K562 (cell line): ENCODE measurements around the gene OR6S1. TPM values are rescaled to one million over a fixed set of nuclear protein-coding genes. Genes with fewer than 3 reads are reported as not detected.
A peak's percentile ranks its signal among the peaks of the same experiment; 100 is the strongest.

Experiments
- BDP1 ChIP-seq: IDR thresholded peaks from 3 replicates; pipeline ENCODE4 v1.6.1; 2011; ENCODE audit not compliant: insufficient read length, insufficient read depth
- BRD4 ChIP-seq: fragments of 200-600 bp; sonication (generic); IDR thresholded peaks from 2 replicates; pipeline ENCODE4 v1.6.1; 2017; ENCODE audit warnings: inconsistent platforms
- CCAR2 ChIP-seq: fragments of 200-400 bp; formaldehyde crosslinking; IDR thresholded peaks from 2 replicates; pipeline ENCODE4 v1.6.1; 2017; ENCODE audit warnings: mild to moderate bottlenecking, low read depth, low read length
- DPF2 ChIP-seq: fragments of 450-650 bp; IDR thresholded peaks from 2 replicates; pipeline ENCODE4 v1.6.1; 2016
- ELF1 ChIP-seq: fragments of 200-800 bp; sonication (Bioruptor generic); IDR thresholded peaks from 2 replicates; pipeline ENCODE4 v1.6.1; 2016; ENCODE audit warnings: missing genetic modification characterization, missing compliant biosample characterization
- ESRRB ChIP-seq: fragments of 250-450 bp; sonication (Bioruptor Pico); IDR thresholded peaks from 2 replicates; pipeline ENCODE4 v1.5.0; 2020; ENCODE audit warnings: mild to moderate bottlenecking, moderate library complexity, borderline replicate concordance
- ETV5 ChIP-seq: sonication (generic); formaldehyde crosslinking; IDR thresholded peaks from 2 replicates; pipeline ENCODE4 v1.4.0; 2020; ENCODE audit warnings: low read depth, mild to moderate bottlenecking, missing genetic modification reagents
- FOXP1 ChIP-seq: sonication (generic); formaldehyde crosslinking; IDR thresholded peaks from 2 replicates; pipeline ENCODE4 v1.8.0; 2022; ENCODE audit warnings: mild to moderate bottlenecking, missing genetic modification reagents
- JUND ChIP-seq, 2 experiments: IDR thresholded peaks; 2 replicates in 1 of 2; 3 replicates in 1 of 2; pipeline ENCODE4 v1.6.1; 2011; ENCODE audit warnings: borderline replicate concordance in 2 of 2, low read depth in 2 of 2, low read length in 2 of 2, improper control_type of control experiment in 1 of 2, missing biosample characterization in 1 of 2, missing genetic modification characterization in 1 of 2, missing genetic modification reagents in 1 of 2
- KDM5B ChIP-seq: fragments of 200-600 bp; sonication (generic); IDR thresholded peaks from 2 replicates; pipeline ENCODE4 v1.6.1; 2012; ENCODE audit warnings: low read depth, mild to moderate bottlenecking, moderate library complexity, low read length, control low read depth, inconsistent platforms; ENCODE audit not compliant: insufficient replicate concordance
- POLR2G ChIP-seq: fragments of 200-400 bp; formaldehyde crosslinking; IDR thresholded peaks from 2 replicates; pipeline ENCODE4 v1.6.1; 2017; ENCODE audit warnings: low read depth, mild to moderate bottlenecking, antibody characterized with exemption, low read length, moderate library complexity
- POLR3A ChIP-seq: IDR thresholded peaks from 2 replicates; pipeline ENCODE4 v1.6.1; 2011; ENCODE audit warnings: borderline replicate concordance, mild to moderate bottlenecking, moderate library complexity; ENCODE audit not compliant: insufficient read length, insufficient read depth; ENCODE audit errors: extremely low read depth
- PURB ChIP-seq: sonication (generic); formaldehyde crosslinking; IDR thresholded peaks from 2 replicates; pipeline ENCODE4 v1.9.0; 2021; ENCODE audit warnings: low read depth, mild to moderate bottlenecking, missing genetic modification reagents
- RAD51 ChIP-seq: fragments of 450-650 bp; IDR thresholded peaks from 2 replicates; pipeline ENCODE4 v1.7.1; 2016; ENCODE audit warnings: low read depth, mild to moderate bottlenecking, borderline replicate concordance
- RBM14 ChIP-seq: fragments of 200-400 bp; formaldehyde crosslinking; IDR thresholded peaks from 2 replicates; pipeline ENCODE4 v1.6.1; 2018; ENCODE audit warnings: low read depth, mild to moderate bottlenecking, low read length, moderate library complexity, borderline replicate concordance; ENCODE audit not compliant: insufficient read depth
- RCOR1 ChIP-seq, 2 experiments: IDR thresholded peaks; 2 replicates each; pipeline ENCODE4 v1.6.1; 2012; ENCODE audit warnings: low read depth in 2 of 2, low read length in 2 of 2, borderline replicate concordance in 1 of 2, improper control_type of control experiment in 1 of 2
- RUNX1 ChIP-seq: sonication (generic); IDR thresholded peaks from 2 replicates; pipeline ENCODE4 v1.6.1; 2016; ENCODE audit warnings: antibody characterized with exemption, low read depth
- SMAD4 ChIP-seq: fragments of 250-450 bp; sonication (Bioruptor Pico); conservative IDR thresholded peaks from 2 replicates; pipeline ENCODE4 v1.8.0; 2021; ENCODE audit warnings: inconsistent platforms, mild to moderate bottlenecking, moderate library complexity
- SMARCB1 ChIP-seq: IDR thresholded peaks from 2 replicates; pipeline ENCODE4 v1.6.1; 2011; ENCODE audit warnings: improper control_type of control experiment, low read depth; ENCODE audit not compliant: insufficient read length
- SNRNP70 ChIP-seq: fragments of 200-400 bp; formaldehyde crosslinking; optimal IDR thresholded peaks from 2 replicates; pipeline ENCODE3; 2017; ENCODE audit warnings: low read depth, low read length
- SRSF3 ChIP-seq: fragments of 200-400 bp; formaldehyde crosslinking; IDR thresholded peaks from 2 replicates; pipeline ENCODE4 v1.6.1; 2016; ENCODE audit warnings: mild to moderate bottlenecking, low read length, moderate library complexity; ENCODE audit not compliant: insufficient read depth
- STAG1 ChIP-seq: sonication (generic); formaldehyde crosslinking; IDR thresholded peaks from 2 replicates; pipeline ENCODE4 v1.5.0; 2020; ENCODE audit warnings: missing genetic modification reagents, borderline replicate concordance
- TCF3 ChIP-seq: sonication (generic); formaldehyde crosslinking; IDR thresholded peaks from 2 replicates; pipeline ENCODE4 v1.4.0; 2020; ENCODE audit warnings: mild to moderate bottlenecking, missing genetic modification reagents
- TEAD2 ChIP-seq: fragments of 450-650 bp; IDR thresholded peaks from 2 replicates; pipeline ENCODE4 v1.6.1; 2016; ENCODE audit warnings: missing genetic modification characterization, control low read depth, missing compliant biosample characterization
- TEAD4 ChIP-seq, 2 experiments: sonication (generic) in 1 of 2; formaldehyde crosslinking in 1 of 2; IDR thresholded peaks; 2 replicates each; pipeline versions ENCODE4 v1.6.1 to v1.8.0; 2012 to 2022; ENCODE audit warnings: borderline replicate concordance in 1 of 2, inconsistent platforms in 1 of 2, low read length in 1 of 2, mild to moderate bottlenecking in 1 of 2, missing genetic modification reagents in 1 of 2
- ZBED1 ChIP-seq: IDR thresholded peaks from 2 replicates; pipeline ENCODE4 v1.6.1; 2014
- ZNF217 ChIP-seq: sonication (generic); formaldehyde crosslinking; IDR thresholded peaks from 2 replicates; pipeline ENCODE4 v1.8.0; 2022; ENCODE audit warnings: mild to moderate bottlenecking, missing genetic modification reagents
- ZNF253 ChIP-seq: fragments of 250-450 bp; sonication (Bioruptor Pico); conservative IDR thresholded peaks from 2 replicates; pipeline ENCODE4 v1.6.1; 2021; ENCODE audit warnings: mild to moderate bottlenecking
- ZNF57 ChIP-seq: fragments of 450-650 bp; formaldehyde crosslinking; IDR thresholded peaks from 2 replicates; pipeline ENCODE4 v1.4.0; 2020; ENCODE audit warnings: mild to moderate bottlenecking, moderate library complexity
- ZNF696 ChIP-seq: fragments of 250-450 bp; sonication (Bioruptor Pico); conservative IDR thresholded peaks from 2 replicates; pipeline ENCODE4 v1.4.0; 2020; ENCODE audit warnings: mild to moderate bottlenecking, moderate library complexity
- ZNF764 ChIP-seq: fragments of 250-450 bp; sonication (Bioruptor Pico); IDR thresholded peaks from 2 replicates; pipeline ENCODE4 v1.4.0; 2020; ENCODE audit warnings: low read depth, mild to moderate bottlenecking, moderate library complexity
- ZNF778 ChIP-seq: fragments of 450-650 bp; formaldehyde crosslinking; IDR thresholded peaks from 2 replicates; pipeline ENCODE4 v1.4.0; 2020; ENCODE audit warnings: mild to moderate bottlenecking, moderate library complexity
- polyA plus RNA-seq, 8 experiments: library from polyadenylated mRNA; depleted of rRNA in 4 of 8; stranded (reverse) in 5 of 8; unstranded in 3 of 8; fragments of >200 nt; fragmentation: Nextera tagmentation in 2 of 8; fragmentation: Illumina TruSeq in 1 of 8; extraction: Ambion mirVana in 2 of 8; extraction: Trizol in 1 of 8; gene quantifications; 2 replicates each; pipeline versions ENCODE4 v1.2.1 to v1.2.3, GENCODE V29; 2011 to 2014; ENCODE audit warnings: inconsistent platforms in 1 of 8, missing spikeins in 1 of 8
- total RNA-seq, 7 experiments: library from RNA; depleted of rRNA in 6 of 7; stranded (reverse); fragments of >200 nt in 6 of 7; fragmentation: Illumina TruSeq in 2 of 7; extraction: Trizol in 2 of 7; gene quantifications; 2 replicates each; pipeline versions ENCODE4 v1.2.1 to v1.2.3, GENCODE V29; 2011 to 2021; ENCODE audit warnings: low replicate concordance in 1 of 7

Gene OR6S1
- total and polyA plus RNA-seq, 9 of the 15 experiments (the other 6 are each of a cell fraction or from before 2014, with no cell fraction given): not detected

DNA sequence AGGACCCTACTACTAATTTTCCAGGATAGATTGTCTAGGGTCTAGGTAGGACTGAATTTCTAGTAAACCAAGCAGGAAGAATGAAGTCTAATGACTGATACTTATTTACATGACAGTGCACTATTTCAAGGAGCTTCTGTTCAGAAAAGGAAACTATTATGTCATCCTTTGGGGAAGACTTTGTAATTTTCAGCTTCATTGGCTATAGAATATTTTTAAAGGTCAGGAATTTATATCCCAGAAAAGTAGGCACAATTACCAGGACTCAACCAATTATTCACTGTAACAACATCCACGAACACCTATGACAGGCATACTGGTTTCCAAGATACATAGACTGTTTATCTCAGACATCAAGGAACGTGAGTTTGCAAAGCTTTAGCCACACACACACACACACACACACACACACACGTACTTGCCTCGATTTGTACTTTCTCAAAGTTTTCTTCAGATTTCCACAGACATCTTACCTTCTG lies 23.2 kb downstream of the OR6S1 start (continued):
- TF ChIP-seq SNRNP70: no peak
- no peak for TF ChIP-seq RCOR1 (IDR thresholded peaks at IDR 0.05; ENCODE audit: borderline replicate concordance in 1 of 2, low read depth in 2 of 2, low read length in 2 of 2)
- TF ChIP-seq RUNX1: no peak
- TF ChIP-seq TEAD4 (IDR thresholded peaks at IDR 0.05; ENCODE audit: low read length): no peak
- TF ChIP-seq TEAD4 (CRISPR knock-in tag; IDR thresholded peaks at IDR 0.05; ENCODE audit: borderline replicate concordance): no peak
- TF ChIP-seq ZNF57 (CRISPR knock-in tag): no peak
- no peak for TF ChIP-seq ZNF696 (CRISPR knock-in tag)
- no peak for TF ChIP-seq ESRRB (CRISPR knock-in tag)
- TF ChIP-seq STAG1 (CRISPR knock-in tag): no peak
- TF ChIP-seq TEAD2 (tag): no peak
- no peak for TF ChIP-seq ETV5 (CRISPR knock-in tag)
- no peak for TF ChIP-seq RBM14
- no peak for TF ChIP-seq TCF3 (CRISPR knock-in tag)
- no peak for TF ChIP-seq PURB (CRISPR knock-in tag)
- no peak for TF ChIP-seq BDP1
- no peak for TF ChIP-seq SMAD4 (CRISPR knock-in tag)
- TF ChIP-seq DPF2: peak; percentile 81
- no peak for TF ChIP-seq CCAR2
- no peak for TF ChIP-seq POLR3A
- no peak for TF ChIP-seq ZNF764 (CRISPR knock-in tag)
- no peak for TF ChIP-seq KDM5B
- TF ChIP-seq ZNF217 (CRISPR knock-in tag): no peak
- TF ChIP-seq ELF1 (tag): no peak
- TF ChIP-seq JUND (IDR thresholded peaks at IDR 0.05; ENCODE audit: borderline replicate concordance, low read depth, low read length): 0 out of 2 replicates have a peak, but pooled peaks have one; percentile 3
- TF ChIP-seq JUND (tag; IDR thresholded peaks at IDR 0.05; ENCODE audit: borderline replicate concordance, low read depth, low read length): peak; percentile 81; the same call in 1 of the 3 replicates
- TF ChIP-seq SMARCB1: no peak
- no peak for TF ChIP-seq ZNF253
- no peak for TF ChIP-seq RAD51
- TF ChIP-seq BRD4: no peak
- no peak for TF ChIP-seq FOXP1 (CRISPR knock-in tag)
- no peak for TF ChIP-seq POLR2G
- no peak for TF ChIP-seq ZBED1
- TF ChIP-seq ZNF778 (CRISPR knock-in tag): no peak
- no peak for TF ChIP-seq SRSF3
